Breast epithelium (tissue), 4 donors: ENCODE measurements around the gene COL6A5. TPM values are rescaled to one million over a fixed set of nuclear protein-coding genes. Genes with fewer than 3 reads are reported as not detected.
"Not testable (repeated sequence)": the region's sequence is repeated elsewhere in the genome, so short reads cannot be mapped to it uniquely, and the experiment has no call there.

ENCODE experiments used
- DNase-seq, 2 donors: peaks; one replicate each; pipeline ENCODE4 v3.0.0-alpha.2; 2019; ENCODE audit warnings: low spot score in 2 of 2
- H3K27ac ChIP-seq, 2 donors: fragments of 200-600 bp; sonication (generic) in 1 of 2; one replicate each; pipeline ENCODE4 v1.5.1; 2016 to 2019; ENCODE audit warnings: mild to moderate bottlenecking in 1 of 2
- H3K27me3 ChIP-seq, 2 donors: fragments of 200-600 bp; sonication (generic) in 1 of 2; one replicate each; pipeline versions ENCODE4 v1.5.1 to v1.6.0; 2017 to 2019; ENCODE audit warnings: control low read depth in 1 of 2, mild to moderate bottlenecking in 1 of 2
- H3K36me3 ChIP-seq: fragments of 200-600 bp; one replicate; pipeline ENCODE4 v1.5.1; 2019
- H3K4me1 ChIP-seq, 2 donors: fragments of 200-600 bp; sonication (generic); one replicate each; pipeline ENCODE4 v1.5.1; 2016 to 2019; ENCODE audit warnings: control low read depth in 1 of 2
- H3K4me3 ChIP-seq, 3 donors: fragments of 200-600 bp; sonication (generic); 1 replicate in 2 of 3; 2 replicates in 1 of 3; pipeline ENCODE4 v1.5.1; 2016 to 2019; ENCODE audit warnings: mild to moderate bottlenecking in 3 of 3, moderate library complexity in 2 of 3
- H3K9me3 ChIP-seq, 2 donors: fragments of 200-600 bp; sonication (generic) in 1 of 2; one replicate each; pipeline ENCODE4 v1.5.1; 2016 to 2019; ENCODE audit warnings: control low read depth in 1 of 2
- POLR2A ChIP-seq: fragments of 450-650 bp; IDR thresholded peaks from one replicate; pipeline ENCODE4 v1.6.1; 2016; ENCODE audit warnings: antibody characterized with exemption, mild to moderate bottlenecking, moderate library complexity
- POLR2AphosphoS5 ChIP-seq, 3 donors: sonication (generic); formaldehyde crosslinking; IDR thresholded peaks; one replicate each; pipeline ENCODE4 v1.6.1; 2017; ENCODE audit warnings: antibody characterized with exemption in 3 of 3
- intact Hi-C: fragments of 100-400 bp; cut with DNase I; formaldehyde crosslinking; loops from one replicate; pipeline ENCODE4 v1.15.1; 2023; ENCODE audit warnings: low total_unique reads
- total RNA-seq, 3 donors: library from RNA; depleted of rRNA; stranded (reverse); fragments of >200 nt; gene quantifications; one replicate each; pipeline ENCODE4 v1.1.0, GENCODE V29; 2016
- TF ChIP-seq, protein P1 (sequence below), 3 donors: fragments of 450-650 bp; IDR thresholded peaks; one replicate each; pipeline ENCODE4 v1.5.1; 2016 to 2017; ENCODE audit warnings: antibody characterized with exemption in 3 of 3, mild to moderate bottlenecking in 3 of 3, moderate library complexity in 3 of 3

Gene COL6A5
- total RNA-seq, 3 donors from 2014 or later: not detected

DNA sequence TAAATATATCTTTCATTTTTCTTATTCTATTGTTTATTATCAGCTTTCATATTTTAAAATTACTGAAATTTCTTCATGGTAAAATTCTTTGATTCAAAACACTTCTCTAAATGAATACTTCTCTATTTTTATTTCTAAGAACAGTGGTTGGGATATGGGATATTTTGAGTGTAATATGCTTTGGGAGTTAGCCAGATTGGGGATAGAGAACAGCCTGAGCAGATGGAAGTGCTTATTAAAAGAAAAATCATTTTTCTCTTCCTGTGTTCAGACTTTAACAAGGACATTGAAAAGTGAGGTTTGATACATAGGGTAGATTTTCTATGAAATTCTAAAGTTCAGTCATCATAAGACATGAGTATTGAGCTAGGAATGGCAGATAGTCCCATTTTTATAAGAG, 84.8 kb downstream of the COL6A5 start:
- intact Hi-C loops: no loop called here
- Histone ChIP-seq H3K36me3 (no peaks in the 10 kb centered on the region), H3K27me3 (no peaks in the 10 kb centered on the region), H3K4me1 (no peaks in the 10 kb centered on the region), H3K9me3 (no peaks in the 10 kb centered on the region), H3K27ac (no peak overlapping the region), H3K4me3 (no peak overlapping the region)
- TF ChIP-seq POLR2A (no peak), POLR2AphosphoS5 (IDR thresholded peaks at IDR 0.05) (no peak)
- TF ChIP-seq, protein P1, sequence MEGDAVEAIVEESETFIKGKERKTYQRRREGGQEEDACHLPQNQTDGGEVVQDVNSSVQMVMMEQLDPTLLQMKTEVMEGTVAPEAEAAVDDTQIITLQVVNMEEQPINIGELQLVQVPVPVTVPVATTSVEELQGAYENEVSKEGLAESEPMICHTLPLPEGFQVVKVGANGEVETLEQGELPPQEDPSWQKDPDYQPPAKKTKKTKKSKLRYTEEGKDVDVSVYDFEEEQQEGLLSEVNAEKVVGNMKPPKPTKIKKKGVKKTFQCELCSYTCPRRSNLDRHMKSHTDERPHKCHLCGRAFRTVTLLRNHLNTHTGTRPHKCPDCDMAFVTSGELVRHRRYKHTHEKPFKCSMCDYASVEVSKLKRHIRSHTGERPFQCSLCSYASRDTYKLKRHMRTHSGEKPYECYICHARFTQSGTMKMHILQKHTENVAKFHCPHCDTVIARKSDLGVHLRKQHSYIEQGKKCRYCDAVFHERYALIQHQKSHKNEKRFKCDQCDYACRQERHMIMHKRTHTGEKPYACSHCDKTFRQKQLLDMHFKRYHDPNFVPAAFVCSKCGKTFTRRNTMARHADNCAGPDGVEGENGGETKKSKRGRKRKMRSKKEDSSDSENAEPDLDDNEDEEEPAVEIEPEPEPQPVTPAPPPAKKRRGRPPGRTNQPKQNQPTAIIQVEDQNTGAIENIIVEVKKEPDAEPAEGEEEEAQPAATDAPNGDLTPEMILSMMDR (IDR thresholded peaks at IDR 0.05): no peak
- DNase-seq: no peak

DNA sequence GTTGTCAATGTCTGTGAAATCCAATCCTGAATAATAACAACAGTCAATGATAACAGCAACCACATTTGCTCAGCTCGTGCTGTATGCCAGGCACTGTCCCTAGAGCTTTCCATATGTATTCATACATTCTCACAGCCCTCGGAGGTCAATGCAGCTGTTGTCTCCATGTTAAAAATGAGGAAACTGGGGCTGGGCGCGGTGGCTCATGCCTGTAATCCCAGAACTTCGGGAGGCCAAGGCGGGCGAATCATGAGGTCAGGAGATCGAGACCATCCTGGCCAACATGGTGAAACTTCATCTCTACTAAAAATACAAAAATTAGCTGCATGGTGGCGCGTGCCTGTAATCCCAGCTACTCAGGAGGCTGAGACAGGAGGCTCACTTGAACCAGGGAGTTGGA, 86.6 kb downstream of the COL6A5 start:
- H3K27me3 ChIP-seq, H3K27ac ChIP-seq, H3K4me3 ChIP-seq, H3K36me3 ChIP-seq, H3K4me1 ChIP-seq, H3K9me3 ChIP-seq, DNase-seq, intact Hi-C loops: not testable (repeated sequence)

DNA sequence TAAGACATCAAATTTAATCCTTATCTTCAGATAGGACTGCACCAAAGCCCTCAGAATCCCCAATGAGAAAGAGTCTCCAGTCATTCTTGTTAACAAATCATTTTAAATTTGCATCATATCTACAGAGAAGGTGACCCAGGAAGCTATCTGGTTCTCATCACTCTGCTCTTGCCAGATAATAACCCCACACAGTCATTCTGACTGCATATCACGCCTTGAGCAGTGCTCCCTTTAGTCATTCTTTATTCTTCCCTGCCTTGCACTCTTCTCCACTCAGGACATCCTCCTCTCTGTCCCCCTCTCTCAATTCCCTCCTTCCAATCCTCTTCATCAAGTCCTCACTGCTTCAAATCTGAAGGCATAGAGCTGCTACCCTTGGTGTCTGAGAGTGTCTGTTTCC, 87.8 kb downstream of the COL6A5 start:
- TF ChIP-seq POLR2AphosphoS5 (IDR thresholded peaks at IDR 0.05) (no peak), POLR2A (no peak)
- TF ChIP-seq, protein P1 (IDR thresholded peaks at IDR 0.05): no peak
- H3K27me3 ChIP-seq: no peaks in the 10 kb centered on the region
- no peaks in the 10 kb centered on the region for H3K4me1 ChIP-seq
- no peak for DNase-seq
- no peaks in the 10 kb centered on the region for H3K36me3 ChIP-seq
- H3K9me3 ChIP-seq: no peaks in the 10 kb centered on the region
- no peak overlapping the region for H3K27ac ChIP-seq
- no peak overlapping the region for H3K4me3 ChIP-seq
- intact Hi-C loops: no loop called here

DNA sequence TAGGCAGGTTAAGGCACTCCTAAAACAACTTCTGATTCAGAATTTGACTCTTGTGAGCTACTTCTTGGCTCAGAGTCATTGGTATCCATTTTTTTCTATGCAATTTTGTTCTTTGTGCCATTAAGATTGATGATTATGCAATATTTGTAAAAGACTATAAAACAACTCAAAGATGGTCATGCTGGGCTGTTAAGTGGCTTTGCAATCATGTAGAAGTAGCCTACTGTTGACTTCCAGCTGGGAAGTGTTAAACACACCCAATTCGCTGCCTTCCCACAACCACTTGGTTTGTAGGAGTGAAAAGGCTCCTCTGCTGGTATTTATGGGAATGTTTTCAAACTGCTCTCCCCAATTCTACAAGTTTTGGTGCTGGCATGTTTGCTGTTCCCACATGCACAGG, 96.8 kb downstream of the COL6A5 start:
- no peak for DNase-seq
- no peaks in the 10 kb centered on the region for H3K4me1 ChIP-seq
- no peak overlapping the region for H3K4me3 ChIP-seq
- no peaks in the 10 kb centered on the region for H3K9me3 ChIP-seq
- intact Hi-C loops: no loop called here
- H3K27ac ChIP-seq: no peak overlapping the region
- no peaks in the 10 kb centered on the region for H3K36me3 ChIP-seq
- no peaks in the 10 kb centered on the region for H3K27me3 ChIP-seq
- TF ChIP-seq, protein P1 (IDR thresholded peaks at IDR 0.05): no peak
- no peak for TF ChIP-seq POLR2A
- TF ChIP-seq POLR2AphosphoS5 (IDR thresholded peaks at IDR 0.05): no peak

DNA sequence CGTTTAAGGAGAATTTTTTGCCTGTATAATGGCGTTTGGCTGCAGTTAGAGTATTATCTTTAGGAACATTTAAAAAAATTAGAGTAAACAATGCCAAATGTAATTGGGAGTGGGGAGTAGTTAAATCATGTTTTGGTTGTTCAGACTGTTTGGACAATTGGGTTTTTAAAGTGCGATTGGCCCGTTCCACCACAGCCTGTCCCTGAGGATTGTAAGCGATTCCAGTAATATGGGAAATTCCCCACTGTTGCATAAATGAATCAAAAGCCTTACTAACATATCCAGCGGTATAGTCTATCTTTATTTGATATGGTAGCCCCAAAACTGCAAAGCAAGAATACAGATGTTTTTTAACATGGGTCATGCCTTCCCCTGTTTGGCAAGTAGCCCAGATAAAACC, 101.4 kb downstream of the COL6A5 start:
- H3K4me1 ChIP-seq, H3K4me3 ChIP-seq, H3K27me3 ChIP-seq, intact Hi-C loops, H3K36me3 ChIP-seq, H3K27ac ChIP-seq, DNase-seq, H3K9me3 ChIP-seq: not testable (repeated sequence)

DNA sequence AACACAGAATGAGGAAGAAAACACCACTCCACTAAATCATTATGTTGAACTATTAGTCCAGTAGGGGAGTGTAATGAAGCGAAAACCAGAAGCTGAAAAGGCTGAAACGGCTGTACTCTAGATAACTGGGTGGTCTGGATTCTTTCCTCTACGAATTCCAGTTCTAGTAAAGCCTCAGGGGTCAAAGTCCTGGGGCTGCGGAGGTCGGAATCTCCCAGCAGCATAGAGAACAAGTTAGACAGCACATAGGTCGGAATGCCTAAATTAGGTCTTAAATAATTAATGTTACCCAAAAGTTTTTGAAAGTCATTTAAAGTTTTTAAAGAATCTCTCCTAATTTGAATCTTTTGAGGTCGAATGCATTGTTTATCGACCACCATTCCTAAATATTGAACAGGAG, 102.7 kb downstream of the COL6A5 start:
- H3K4me1 ChIP-seq, H3K9me3 ChIP-seq, DNase-seq, H3K36me3 ChIP-seq, H3K27ac ChIP-seq, intact Hi-C loops, H3K4me3 ChIP-seq, H3K27me3 ChIP-seq: not testable (repeated sequence)

DNA sequence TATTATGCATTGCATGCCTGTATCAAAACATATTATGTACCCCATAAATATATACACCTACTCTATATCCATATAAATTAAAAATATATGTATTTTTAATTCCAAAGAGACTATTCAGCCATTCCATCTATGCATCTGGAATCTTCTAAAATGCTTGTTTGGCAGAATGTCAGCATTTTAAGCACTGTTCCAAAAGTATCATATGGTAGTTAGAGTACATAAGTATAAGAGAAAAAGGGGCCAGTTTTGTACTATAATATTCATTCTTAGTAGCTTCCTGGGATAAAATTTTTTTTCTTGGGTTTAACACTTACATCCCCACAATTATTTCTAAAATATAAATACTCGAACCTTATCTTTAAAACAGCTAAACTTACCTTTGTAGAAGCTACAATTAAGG, 111.1 kb downstream of the COL6A5 start:
- H3K4me3 ChIP-seq: no peak overlapping the region
- H3K4me1 ChIP-seq: no peaks in the 10 kb centered on the region
- no peaks in the 10 kb centered on the region for H3K36me3 ChIP-seq
- TF ChIP-seq POLR2A (no peak), POLR2AphosphoS5 (IDR thresholded peaks at IDR 0.05) (no peak)
- TF ChIP-seq, protein P1 (IDR thresholded peaks at IDR 0.05): no peak
- no peaks in the 10 kb centered on the region for H3K27me3 ChIP-seq
- intact Hi-C loops: loop anchor here (10.0 kb wide), 1 partner anchor 308 kb away; no protein-coding TSS in a partner anchor
- H3K9me3 ChIP-seq: no peaks in the 10 kb centered on the region
- H3K27ac ChIP-seq: no peak overlapping the region
- DNase-seq: no peak
